Measurements from ENCODE around the gene RAB8B.

RAB8B gene

GRCh38 chr15:63180746-63181145 lies 8.7 kb upstream of the RAB8B start:
- no peak for DNase-seq

GRCh38 chr15:63181648-63182047 lies 7.8 kb upstream of the RAB8B start:
- no peak for DNase-seq

DNA sequence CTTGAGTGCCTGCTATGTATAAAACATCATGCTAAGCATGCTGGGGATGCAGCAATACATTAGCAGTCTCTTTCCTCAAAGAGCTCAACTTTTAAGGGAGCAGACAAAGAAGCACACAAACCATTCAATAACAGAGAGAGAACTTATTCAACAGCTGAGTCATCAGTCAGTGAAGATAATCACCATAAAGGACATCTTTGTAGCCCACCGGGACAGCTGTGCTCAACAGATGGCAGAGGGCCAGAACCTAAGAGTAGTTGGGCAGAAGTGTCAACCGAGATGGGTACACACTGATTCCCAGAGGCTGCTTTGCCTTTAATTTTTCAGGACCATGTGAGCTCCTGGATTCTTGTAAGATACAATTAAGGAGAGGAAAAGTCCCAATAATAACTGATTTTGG lies 4.2 kb upstream of the RAB8B start:
- DNase-seq: no peak

GRCh38 chr15:63186065-63186464 lies 3.3 kb upstream of the RAB8B start:
- no peak for DNase-seq

- DNase-seq: no peak
Observed at GRCh38 chr15:63187589-63188226, 1.7 kb upstream of the RAB8B start.

- no peak for DNase-seq
Observed at GRCh38 chr15:63188247-63188925, 1.0 kb upstream of the RAB8B start.

DNA sequence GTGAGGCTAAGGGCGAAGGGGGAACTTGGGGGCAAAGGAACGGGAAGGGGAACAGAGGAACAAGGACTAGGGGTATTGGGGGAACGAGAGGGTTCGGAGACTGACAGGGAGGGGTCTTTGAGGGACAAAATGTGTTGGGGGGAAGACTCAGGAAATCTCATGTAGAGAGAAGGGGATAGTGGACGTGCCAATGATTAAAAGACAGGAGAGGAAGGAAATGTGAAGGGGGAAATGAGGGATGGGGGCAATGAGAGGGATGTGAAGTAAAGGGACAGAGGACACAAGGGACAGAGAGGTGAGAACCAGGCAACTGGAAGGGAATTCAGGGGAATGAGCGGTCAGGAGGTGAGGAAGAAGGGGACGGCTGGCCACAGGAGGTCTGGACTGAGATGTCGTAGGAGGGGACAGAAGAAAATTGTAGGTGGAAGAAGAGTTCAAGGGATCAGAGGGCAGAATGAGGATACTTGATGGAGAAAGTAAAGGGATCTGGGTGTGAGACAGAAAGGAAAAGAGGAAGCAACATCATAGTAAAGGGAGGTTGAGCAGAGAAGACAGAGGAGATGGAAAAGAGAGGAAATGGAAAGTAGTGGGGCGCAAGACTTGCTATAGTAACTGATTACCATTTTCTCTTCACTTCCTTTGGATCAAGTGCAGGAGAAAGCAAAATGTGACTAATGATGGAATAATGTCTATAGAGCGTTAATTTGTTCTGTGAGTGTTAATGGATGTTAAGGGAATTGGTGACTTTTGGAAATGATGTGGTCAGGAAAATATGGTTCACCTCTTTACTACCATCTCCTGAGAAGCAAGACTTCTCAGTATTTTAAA lies 749 bp downstream of the RAB8B start:
- DNase-seq: peak; percentile 39

- DNase-seq: no peak
Observed at GRCh38 chr15:63190769-63191649, 1.6 kb downstream of the RAB8B start.

DNA sequence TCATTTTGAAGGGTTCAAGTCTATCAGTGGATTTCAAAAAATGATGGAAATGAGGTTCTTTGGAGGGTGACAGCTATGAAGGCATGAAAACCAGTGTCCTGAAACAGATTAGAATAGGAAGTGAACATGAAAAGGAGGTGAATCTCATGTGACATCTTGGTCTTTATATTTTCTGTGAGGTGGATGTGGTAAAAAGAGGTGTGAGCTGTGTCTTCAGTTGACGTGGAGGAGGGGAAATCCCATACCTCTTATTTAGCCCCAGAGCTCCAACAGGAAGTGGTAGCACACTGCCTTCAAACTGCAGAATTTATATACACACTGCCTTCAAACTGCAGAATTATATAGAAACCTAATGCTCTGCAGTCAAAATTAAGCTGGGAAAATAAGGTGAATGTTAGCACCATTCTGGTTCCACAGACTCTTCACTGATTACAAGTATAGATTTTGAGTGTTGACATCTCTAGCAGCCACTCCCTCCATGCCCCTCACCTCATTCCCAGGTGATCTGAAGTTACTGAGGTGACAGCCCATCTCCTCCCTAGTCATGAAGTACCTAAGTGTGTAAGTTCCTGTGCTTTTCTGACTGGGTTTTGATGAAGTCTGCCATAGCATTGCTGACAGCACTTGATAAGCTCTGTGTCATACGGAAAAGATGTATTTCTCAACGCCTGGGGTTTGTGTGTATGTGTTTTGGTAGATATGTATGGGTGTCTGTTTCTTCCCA lies 2.7 kb downstream of the RAB8B start:
- no peak for DNase-seq

- DNase-seq: no peak
Observed at GRCh38 chr15:63192619-63193206, 3.3 kb downstream of the RAB8B start.

- no peak for DNase-seq
Observed at GRCh38 chr15:63194302-63194701, 4.9 kb downstream of the RAB8B start.

DNA sequence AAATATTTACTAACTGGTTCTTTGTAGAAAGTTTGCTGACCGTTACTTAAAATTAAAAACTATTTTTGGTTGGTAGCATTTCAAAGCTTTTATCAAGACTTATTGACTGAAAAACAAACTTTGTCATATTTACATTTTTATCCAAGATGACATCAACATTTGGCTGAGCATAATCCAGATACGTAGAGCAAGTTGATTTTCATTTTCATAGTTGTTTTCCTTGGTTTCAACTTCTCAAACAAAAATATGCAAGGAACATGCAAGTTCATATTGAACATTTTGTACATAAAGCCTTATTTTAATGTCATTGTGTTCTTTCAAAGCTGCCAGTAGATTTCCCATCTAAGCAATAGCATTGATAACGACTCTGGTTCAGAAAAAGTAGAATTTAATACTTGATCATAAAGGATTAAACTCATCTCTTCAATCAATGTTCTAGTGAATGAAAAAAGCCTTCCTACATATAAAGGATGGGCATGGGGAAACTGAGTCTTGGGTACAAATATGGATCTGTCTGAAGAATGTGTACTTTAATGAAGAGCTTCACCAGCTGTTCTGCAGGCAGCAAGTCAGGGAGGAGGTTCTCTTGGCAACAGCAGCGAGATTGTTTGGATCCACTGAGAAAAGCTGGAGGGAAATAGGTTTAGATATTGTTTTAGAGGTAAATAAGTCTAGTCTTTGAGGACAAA lies 5.6 kb downstream of the RAB8B start:
- DNase-seq: no peak

DNA sequence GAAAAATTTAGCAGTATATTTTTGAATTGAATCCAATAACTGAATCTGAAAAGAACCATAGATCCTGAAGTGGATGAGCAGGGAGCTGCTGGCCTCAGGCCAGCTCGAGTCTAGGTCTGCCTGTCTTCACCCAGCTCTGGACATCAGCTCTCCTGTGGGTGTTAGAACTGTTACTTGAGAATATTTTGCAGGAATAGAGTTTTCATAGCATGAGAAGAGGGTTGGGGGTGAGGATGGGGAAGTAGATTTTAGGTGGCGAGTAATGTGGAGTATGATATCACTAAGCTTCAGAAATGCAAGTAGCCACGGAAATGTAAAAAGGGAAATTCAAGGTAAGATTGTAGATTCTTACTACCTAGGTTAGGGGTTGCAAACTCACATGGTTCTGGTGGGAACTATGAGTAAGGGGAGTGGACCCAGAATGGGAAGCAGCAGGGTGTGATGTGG lies 6.2 kb downstream of the RAB8B start:
- DNase-seq: no peak

DNA sequence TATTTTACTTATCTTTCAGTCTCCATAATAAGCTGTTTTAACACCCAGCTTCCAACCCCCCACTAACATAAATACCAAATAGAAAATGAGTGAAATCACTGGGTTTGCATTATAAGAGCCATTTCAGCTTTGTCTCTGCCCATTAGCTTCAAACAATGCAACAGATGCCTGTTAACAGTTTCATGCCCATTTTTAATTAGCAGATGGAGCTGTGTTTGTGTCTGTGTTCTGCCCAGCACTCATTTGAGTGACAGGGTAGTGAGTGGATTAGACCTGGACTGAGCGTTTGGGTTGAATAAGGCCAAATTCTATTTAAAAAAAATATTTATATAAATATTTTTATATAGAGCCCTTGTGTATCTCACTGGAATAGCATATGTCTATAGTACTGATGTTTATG lies 7.4 kb downstream of the RAB8B start:
- DNase-seq: no peak

GRCh38 chr15:63197626-63198025 lies 8.2 kb downstream of the RAB8B start:
- no peak for DNase-seq

DNA sequence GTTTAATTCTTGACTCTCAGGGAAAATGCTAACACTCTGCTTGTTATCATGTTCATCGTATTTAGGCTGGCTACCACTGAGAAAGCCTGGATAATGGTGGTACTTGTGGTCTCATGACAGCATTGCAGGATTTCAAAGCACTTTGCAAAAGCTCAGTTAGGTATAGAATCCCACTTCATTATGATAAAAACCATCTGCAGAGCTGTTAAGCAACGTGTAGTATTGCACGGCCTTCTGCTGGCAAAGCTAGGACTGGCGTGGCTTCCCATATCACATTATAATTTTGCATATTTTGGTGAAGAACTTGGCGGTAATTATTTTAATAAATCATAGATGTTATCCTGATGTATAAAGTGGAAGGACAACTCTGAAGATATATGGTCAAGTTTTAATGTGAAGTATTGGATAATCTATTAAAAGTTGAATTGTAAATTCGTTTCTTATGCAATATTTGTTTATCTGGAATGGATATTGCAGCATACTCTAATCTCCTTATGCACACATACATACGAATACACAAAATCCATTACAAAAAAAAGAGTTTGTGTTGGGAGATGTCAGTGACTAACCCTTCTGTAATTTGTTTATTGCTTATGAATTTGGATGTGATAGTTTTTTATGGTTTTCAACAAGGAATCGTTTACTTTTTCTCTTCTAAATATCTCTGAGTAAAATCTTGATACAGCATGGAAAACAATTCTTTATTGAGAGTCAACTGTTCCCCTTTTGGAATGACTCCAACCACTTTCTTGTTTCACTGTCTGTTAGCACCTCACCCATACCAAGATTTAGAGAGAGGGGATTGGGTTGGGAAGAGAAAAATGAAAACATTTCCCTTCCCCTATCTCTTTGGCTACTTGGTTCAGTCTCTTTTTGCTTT lies 9.2 kb downstream of the RAB8B start:
- no peak for DNase-seq

DNA sequence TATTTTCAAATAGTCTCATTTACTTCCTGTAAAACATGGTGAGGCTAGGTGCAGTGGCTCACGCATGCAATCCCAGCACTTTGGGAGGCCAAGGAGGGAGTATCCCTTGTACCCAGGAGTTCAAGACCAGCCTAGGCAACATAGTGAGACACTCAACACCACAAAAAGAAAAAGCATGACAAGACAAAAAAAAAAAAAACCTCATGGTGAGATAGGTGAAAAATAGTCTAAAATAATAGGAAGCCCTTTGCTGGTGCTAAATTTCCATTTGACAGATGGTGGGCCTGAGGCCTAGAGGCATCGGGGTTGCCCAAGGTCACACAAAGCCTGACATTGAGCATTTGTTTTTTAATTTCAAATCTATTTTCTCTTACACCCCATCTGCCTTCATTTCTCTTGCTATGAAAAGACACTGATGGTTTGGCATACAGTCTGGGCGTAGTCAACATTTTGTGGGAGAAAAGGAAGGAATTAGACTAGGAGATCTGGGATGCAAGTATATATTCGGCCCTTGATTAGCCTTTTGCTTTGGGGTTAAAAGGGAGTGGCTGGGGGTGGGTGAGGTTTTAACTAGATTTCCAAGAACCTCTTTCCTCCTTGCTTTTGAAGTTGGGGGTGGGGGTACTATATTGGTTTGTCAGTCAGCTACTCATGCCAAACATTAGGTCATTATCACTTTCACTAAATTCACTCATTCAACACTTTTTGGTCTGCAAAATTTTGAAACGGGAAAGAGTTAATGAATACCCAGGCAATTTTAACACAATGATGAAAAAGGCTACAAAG lies 11.3 kb downstream of the RAB8B start:
- DNase-seq: no peak

- peak; percentile 9 for DNase-seq
Observed at GRCh38 chr15:63202861-63203260, 13.5 kb downstream of the RAB8B start.
